H1 (cell line): ENCODE measurements around the gene PSD2. TPM values are rescaled to one million over a fixed set of nuclear protein-coding genes. Genes with fewer than 3 reads are reported as not detected.

Source experiments
- CBX5 ChIP-seq: fragments of 300-800, 300-1000 bp; sonication (generic); IDR thresholded peaks from 2 replicates; pipeline ENCODE4 v1.7.1; 2016; ENCODE audit warnings: antibody characterized with exemption, low read length, low read depth
- CBX8 ChIP-seq: fragments of 300-800, 300-1000 bp; sonication (generic); IDR thresholded peaks from 2 replicates; pipeline ENCODE4 v1.7.1; 2016; ENCODE audit warnings: low read depth, low read length, borderline replicate concordance
- CREB1 ChIP-seq: IDR thresholded peaks from 2 replicates; pipeline ENCODE4 v1.6.1; 2012; ENCODE audit warnings: inconsistent platforms
- EZH2 ChIP-seq: fragments of 200-600 bp; sonication (generic); IDR thresholded peaks from 2 replicates; pipeline ENCODE4 v1.7.1; 2012; ENCODE audit warnings: low read depth, mild to moderate bottlenecking, moderate library complexity, low read length, inconsistent platforms; ENCODE audit not compliant: severe bottlenecking
- JUN ChIP-seq: IDR thresholded peaks from 2 replicates; pipeline ENCODE4 v1.6.1; 2011; ENCODE audit warnings: low read depth, mild to moderate bottlenecking, improper control_type of control experiment, low read length
- JUND ChIP-seq: IDR thresholded peaks from 2 replicates; pipeline ENCODE4 v1.6.1; 2011; ENCODE audit warnings: mild to moderate bottlenecking, improper control_type of control experiment, low read length
- NANOG ChIP-seq: IDR thresholded peaks from 2 replicates; pipeline ENCODE4 v1.6.1; 2011; ENCODE audit warnings: low read length, low read depth, mild to moderate bottlenecking, inconsistent platforms; ENCODE audit not compliant: insufficient read depth, poor library complexity, severe bottlenecking
- NRF1 ChIP-seq: IDR thresholded peaks from 2 replicates; pipeline ENCODE4 v1.6.1; 2011; ENCODE audit warnings: mild to moderate bottlenecking, low read depth, low read length, improper control_type of control experiment
- SIN3A ChIP-seq, 2 experiments: IDR thresholded peaks in 1 of 2; conservative IDR thresholded peaks in 1 of 2; 2 replicates each; pipeline ENCODE4 v1.6.1; 2011 to 2012; ENCODE audit warnings: low read length in 2 of 2, improper control_type of control experiment in 1 of 2, low read depth in 1 of 2, mild to moderate bottlenecking in 1 of 2
- TAF1 ChIP-seq: IDR thresholded peaks from 2 replicates; pipeline ENCODE4 v1.6.1; 2011; ENCODE audit warnings: mild to moderate bottlenecking, low read depth, low read length
- polyA plus RNA-seq, 7 experiments: library from polyadenylated mRNA; depleted of rRNA in 3 of 7; stranded (reverse) in 5 of 7; unstranded in 2 of 7; fragments of >200 nt in 5 of 7; fragments of 200-250 nt in 2 of 7; gene quantifications; 1 replicate in 5 of 7; 2 replicates in 1 of 7; 4 replicates in 1 of 7; pipeline versions ENCODE4 v1.2.1 to v1.2.3, GENCODE V29; 2011 to 2013; ENCODE audit warnings: missing spikeins in 2 of 7, mixed read lengths in 2 of 7
- total RNA-seq: library from RNA; stranded (reverse); fragmentation: NEBNext Ultra II Directional; extraction: Animal tissue kit (Norgen Biotek cat#: 25700); gene quantifications from 2 replicates; pipeline ENCODE4 v1.2.1, GENCODE V29; 2021

The PSD2 gene
- total and polyA plus RNA-seq, 2 of the 8 experiments (the other 6 are each of a cell fraction or from before 2014, with no cell fraction given), result 0.06 to 0.14 TPM

DNA sequence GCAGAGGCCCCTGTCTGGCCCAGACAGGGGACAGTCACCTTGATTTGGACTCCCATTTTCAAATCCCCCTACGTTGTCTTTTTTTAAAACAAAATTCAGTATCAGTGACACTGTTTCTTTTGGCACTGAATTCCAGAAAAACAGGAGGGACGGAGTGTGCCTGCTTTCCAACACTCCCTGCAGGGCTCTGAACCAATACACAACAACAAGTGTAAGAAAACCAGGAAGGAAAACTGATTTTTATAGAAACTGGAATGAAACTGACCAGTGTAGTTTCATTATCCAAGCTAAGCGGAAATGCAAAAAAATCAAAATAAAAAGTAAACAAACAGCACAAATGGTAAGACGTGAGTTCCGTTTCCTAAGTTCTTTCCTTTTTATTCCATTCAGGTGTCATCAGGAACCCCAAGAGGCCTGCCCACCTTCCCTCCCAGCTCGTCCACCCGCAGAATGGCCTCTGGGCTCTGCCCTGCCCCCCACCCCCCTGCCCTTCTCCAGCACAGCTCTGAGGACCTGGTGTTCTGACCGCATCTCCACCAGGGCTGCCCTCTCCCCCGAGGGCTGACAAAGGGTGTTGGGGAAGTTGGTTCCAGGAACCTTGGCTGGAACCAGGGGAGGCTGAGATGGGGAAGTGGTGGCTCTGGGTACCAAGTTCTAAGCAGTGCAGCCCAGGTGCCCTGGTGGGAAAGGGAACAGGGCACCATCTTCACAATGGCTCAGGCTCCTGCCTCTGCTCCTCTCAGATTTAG lies 73.6 kb downstream of the PSD2 start (continued):
- TF ChIP-seq JUN, result no peak
- no peak for TF ChIP-seq SIN3A (conservative IDR thresholded peaks at IDR 0.05 in 1 of 2, IDR thresholded peaks at IDR 0.05 in 1 of 2; ENCODE audit: low read depth in 1 of 2, low read length in 2 of 2)
- no peak for TF ChIP-seq NANOG
- TF ChIP-seq CBX8, result no peak
- no peak for TF ChIP-seq CBX5
- TF ChIP-seq JUND, result no peak
- no peak for TF ChIP-seq NRF1
- no peak for TF ChIP-seq TAF1
- no peak for TF ChIP-seq EZH2
- no peak for TF ChIP-seq CREB1
